BLaER1 (cell line): ENCODE results near the gene SGK1.

ENCODE experiments used
- H3K27ac ChIP-seq: shearing (Covaris generic); formaldehyde crosslinking; 2 replicates; pipeline ENCODE4 v1.8.1; 2022
- H3K27me3 ChIP-seq: shearing (Covaris generic); formaldehyde crosslinking; 2 replicates; pipeline ENCODE4 v1.8.1; 2022
- H3K36me3 ChIP-seq: shearing (Covaris generic); formaldehyde crosslinking; 2 replicates; pipeline ENCODE4 v1.8.1; 2022
- H3K4me1 ChIP-seq: shearing (Covaris generic); formaldehyde crosslinking; 2 replicates; pipeline ENCODE4 v1.8.1; 2022
- H3K4me2 ChIP-seq: shearing (Covaris generic); formaldehyde crosslinking; 2 replicates; pipeline ENCODE4 v1.8.1; 2022
- H3K4me3 ChIP-seq: shearing (Covaris generic); formaldehyde crosslinking; 2 replicates; pipeline ENCODE4 v1.8.1; 2022
- H3K9ac ChIP-seq: shearing (Covaris generic); formaldehyde crosslinking; 2 replicates; pipeline ENCODE4 v1.8.1; 2022
- H3K9me3 ChIP-seq: shearing (Covaris generic); formaldehyde crosslinking; 2 replicates; pipeline ENCODE4 v1.8.1; 2022
- H4K20me1 ChIP-seq: shearing (Covaris generic); formaldehyde crosslinking; 2 replicates; pipeline ENCODE4 v1.8.1; 2022
- Cebpa-rat ChIP-seq: shearing (Covaris generic); IDR thresholded peaks from 2 replicates; pipeline ENCODE4 v1.8.1; 2022

Gene SGK1

GRCh38 chr6:134161041-134161440 is 156.9 kb downstream of the SGK1 start:
- H3K27me3 ChIP-seq, result no peaks in the 10 kb centered on the region
- H3K9me3 ChIP-seq, result peaks cover 6% of the 10 kb centered on the region
- no peak overlapping the region for H3K9ac ChIP-seq
- no peak overlapping the region for H3K27ac ChIP-seq
- no peaks in the 10 kb centered on the region for H4K20me1 ChIP-seq
- H3K36me3 ChIP-seq, result no peaks in the 10 kb centered on the region
- TF ChIP-seq Cebpa-rat, result no peak
- no peak overlapping the region for H3K4me2 ChIP-seq
- H3K4me1 ChIP-seq, result no peaks in the 10 kb centered on the region
- no peak overlapping the region for H3K4me3 ChIP-seq

GRCh38 chr6:134152767-134153485 is 165.0 kb downstream of the SGK1 start:
- Histone ChIP-seq H3K9me3 (no peaks in the 10 kb centered on the region), H4K20me1 (no peaks in the 10 kb centered on the region), H3K36me3 (no peaks in the 10 kb centered on the region), H3K27ac (no peak overlapping the region), H3K4me1 (peaks cover 5% of the 10 kb centered on the region; the same call in 1 of the 2 replicates), H3K4me2 (no peak overlapping the region), H3K4me3 (no peak overlapping the region), H3K27me3 (no peaks in the 10 kb centered on the region), H3K9ac (no peak overlapping the region)
- no peak for TF ChIP-seq Cebpa-rat

GRCh38 chr6:134148566-134148965 is 169.3 kb downstream of the SGK1 start:
- no peaks in the 10 kb centered on the region for H3K9me3 ChIP-seq

GRCh38 chr6:134147034-134147533 is 170.8 kb downstream of the SGK1 start:
- H3K36me3 ChIP-seq, result no peaks in the 10 kb centered on the region
- H4K20me1 ChIP-seq, result no peaks in the 10 kb centered on the region
- H3K27me3 ChIP-seq, result no peaks in the 10 kb centered on the region
- H3K4me1 ChIP-seq, result peaks cover 5% of the 10 kb centered on the region; the same call in 1 of the 2 replicates
- H3K27ac ChIP-seq, result no peak overlapping the region
- no peak overlapping the region for H3K9ac ChIP-seq
- TF ChIP-seq Cebpa-rat, result no peak
- no peak overlapping the region for H3K4me2 ChIP-seq
- H3K9me3 ChIP-seq, result no peaks in the 10 kb centered on the region
- no peak overlapping the region for H3K4me3 ChIP-seq

More at GRCh38 chr6:134148566-134148965, 169.3 kb downstream of the SGK1 start:
- TF ChIP-seq Cebpa-rat, result no peak
- Histone ChIP-seq H3K4me2 (no peak overlapping the region), H3K27ac (no peak overlapping the region), H3K4me3 (no peak overlapping the region), H3K9ac (no peak overlapping the region), H3K36me3 (no peaks in the 10 kb centered on the region), H4K20me1 (no peaks in the 10 kb centered on the region), H3K27me3 (no peaks in the 10 kb centered on the region), H3K4me1 (peaks cover 5% of the 10 kb centered on the region; the same call in 1 of the 2 replicates)

GRCh38 chr6:134146268-134147033 is 171.5 kb downstream of the SGK1 start:
- no peak for TF ChIP-seq Cebpa-rat
- no peaks in the 10 kb centered on the region for H3K36me3 ChIP-seq
- H3K4me2 ChIP-seq, result no peak overlapping the region

GRCh38 chr6:134145786-134146185 is 172.1 kb downstream of the SGK1 start:
- Histone ChIP-seq H3K36me3 (no peaks in the 10 kb centered on the region), H3K27ac (no peak overlapping the region), H3K4me3 (no peak overlapping the region), H3K9ac (no peak overlapping the region), H3K4me1 (no peaks in the 10 kb centered on the region), H4K20me1 (no peaks in the 10 kb centered on the region), H3K9me3 (no peaks in the 10 kb centered on the region), H3K4me2 (no peak overlapping the region), H3K27me3 (no peaks in the 10 kb centered on the region)
- no peak for TF ChIP-seq Cebpa-rat

More at GRCh38 chr6:134146268-134147033, 171.5 kb downstream of the SGK1 start:
- Histone ChIP-seq H3K4me1 (peaks cover 3% of the 10 kb centered on the region; the same call in 1 of the 2 replicates), H3K27ac (no peak overlapping the region), H3K4me3 (no peak overlapping the region), H4K20me1 (no peaks in the 10 kb centered on the region), H3K9ac (no peak overlapping the region), H3K27me3 (no peaks in the 10 kb centered on the region), H3K9me3 (no peaks in the 10 kb centered on the region)

- Histone ChIP-seq H3K4me3 (no peak overlapping the region), H3K9ac (no peak overlapping the region), H3K9me3 (no peaks in the 10 kb centered on the region), H3K4me2 (no peak overlapping the region), H3K27me3 (no peaks in the 10 kb centered on the region), H4K20me1 (no peaks in the 10 kb centered on the region), H3K27ac (no peak overlapping the region), H3K36me3 (no peaks in the 10 kb centered on the region), H3K4me1 (no peaks in the 10 kb centered on the region)
- no peak for TF ChIP-seq Cebpa-rat
Measured at GRCh38 chr6:134138226-134138975, 179.5 kb downstream of the SGK1 start.

- H3K9ac ChIP-seq, result no peak overlapping the region
- peaks cover 21% of the 10 kb centered on the region for H3K9me3 ChIP-seq
- H3K27ac ChIP-seq, result no peak overlapping the region
- no peak overlapping the region for H3K4me3 ChIP-seq
- H3K36me3 ChIP-seq, result no peaks in the 10 kb centered on the region
- TF ChIP-seq Cebpa-rat, result no peak
- no peaks in the 10 kb centered on the region for H3K27me3 ChIP-seq
- no peaks in the 10 kb centered on the region for H4K20me1 ChIP-seq
- H3K4me2 ChIP-seq, result no peak overlapping the region
- 0 out of 2 replicates have a peak, but pooled peaks cover 4% of the 10 kb centered on the region for H3K4me1 ChIP-seq
Measured at GRCh38 chr6:134134654-134135053, 183.3 kb downstream of the SGK1 start.

GRCh38 chr6:134132494-134133141 is 185.3 kb downstream of the SGK1 start:
- H3K9ac ChIP-seq, result no peak overlapping the region
- H4K20me1 ChIP-seq, result no peaks in the 10 kb centered on the region
- H3K36me3 ChIP-seq, result no peaks in the 10 kb centered on the region
- no peak overlapping the region for H3K4me2 ChIP-seq
- 0 out of 2 replicates have a peak, but pooled peaks cover 4% of the 10 kb centered on the region for H3K4me1 ChIP-seq
- no peak overlapping the region for H3K27ac ChIP-seq
- H3K4me3 ChIP-seq, result no peak overlapping the region
- H3K27me3 ChIP-seq, result no peaks in the 10 kb centered on the region
- no peak for TF ChIP-seq Cebpa-rat
- peaks cover 21% of the 10 kb centered on the region for H3K9me3 ChIP-seq
